HG03025 (cell line): ENCODE data around the gene SIM2.

Source experiments
- ATAC-seq: cut with Tn5 transposase; IDR thresholded peaks from one replicate; pipeline ENCODE4 v1.9.1; 2021; ENCODE audit warnings: mild to moderate bottlenecking, moderate library complexity; ENCODE audit not compliant: unreplicated experiment, low FRiP score

The SIM2 gene

DNA sequence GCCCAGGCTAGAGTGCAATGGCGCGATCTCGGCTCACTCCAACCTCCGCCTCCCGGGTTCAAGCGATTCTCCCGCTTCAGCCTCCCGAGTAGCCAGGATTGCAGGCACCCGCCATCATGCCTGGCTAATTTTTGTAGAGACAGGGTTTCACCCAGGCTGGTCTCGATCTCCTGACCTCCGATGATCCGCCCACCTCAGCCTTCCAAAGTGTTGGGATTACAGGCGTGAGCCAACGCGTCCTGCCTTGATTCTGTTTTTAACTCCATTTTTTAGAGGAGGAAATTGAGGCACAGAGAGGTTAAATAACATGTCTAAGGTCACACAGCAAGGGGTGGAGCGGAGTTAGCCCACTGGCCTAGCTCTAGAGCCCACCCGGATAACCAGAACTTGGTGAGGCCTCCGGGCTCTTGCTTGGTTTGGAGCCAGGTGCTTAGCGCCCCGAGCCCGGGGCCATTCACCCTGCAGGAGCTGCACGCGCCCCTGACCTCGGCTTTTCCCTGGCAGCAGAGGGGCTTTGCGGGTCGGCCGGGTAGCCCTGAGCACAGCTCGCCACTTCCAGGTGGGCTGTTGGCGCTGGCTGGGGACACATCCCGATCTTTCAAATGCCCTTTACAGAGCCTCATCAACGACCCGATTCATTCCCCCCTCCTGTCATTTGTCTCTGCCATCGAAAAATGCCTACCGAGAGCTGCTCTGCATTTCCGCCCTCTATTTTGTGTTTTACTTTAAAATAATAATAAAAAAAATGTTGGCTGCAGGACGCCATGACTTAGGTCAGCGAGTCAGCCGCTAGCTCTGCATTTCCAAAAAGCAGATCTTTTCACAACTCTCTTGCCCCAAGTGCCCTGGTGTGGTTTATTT lies 11.2 kb downstream of the SIM2 start:
- no peak for ATAC-seq

DNA sequence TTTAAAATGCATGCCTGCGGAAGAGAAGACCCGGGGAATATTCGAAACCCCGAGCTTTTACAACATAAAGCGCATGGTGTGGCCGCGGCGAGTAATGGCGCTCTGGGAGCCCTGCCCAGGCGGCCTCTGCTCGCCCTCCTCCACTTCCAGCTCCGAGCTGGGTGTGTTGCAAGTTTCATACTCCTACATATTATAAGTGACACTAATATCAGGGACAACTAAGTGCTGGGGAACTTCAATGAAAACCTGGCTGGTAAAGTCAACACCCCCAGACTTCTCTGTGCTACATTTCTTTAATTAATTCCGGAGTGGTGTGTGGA lies 11.8 kb downstream of the SIM2 start:
- no peak for ATAC-seq

DNA sequence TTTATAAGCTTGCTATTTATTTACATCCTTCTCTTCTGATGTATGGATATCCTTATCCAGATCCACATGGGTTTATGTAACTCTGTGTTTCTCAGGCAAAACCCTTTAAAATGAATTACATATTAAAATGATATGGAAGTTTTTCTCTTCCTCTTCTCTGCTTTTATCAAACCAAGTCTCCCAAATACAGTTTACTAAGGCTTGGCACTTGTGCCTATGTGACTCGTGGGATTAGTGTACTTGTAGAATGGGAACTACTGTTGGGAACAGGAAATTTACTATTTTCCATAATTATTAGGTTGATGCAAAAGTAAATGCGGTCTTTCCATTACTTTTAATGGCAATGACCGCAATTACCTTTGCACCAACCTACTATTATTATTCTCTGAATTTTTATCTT lies 14.8 kb downstream of the SIM2 start:
- ATAC-seq = no peak

DNA sequence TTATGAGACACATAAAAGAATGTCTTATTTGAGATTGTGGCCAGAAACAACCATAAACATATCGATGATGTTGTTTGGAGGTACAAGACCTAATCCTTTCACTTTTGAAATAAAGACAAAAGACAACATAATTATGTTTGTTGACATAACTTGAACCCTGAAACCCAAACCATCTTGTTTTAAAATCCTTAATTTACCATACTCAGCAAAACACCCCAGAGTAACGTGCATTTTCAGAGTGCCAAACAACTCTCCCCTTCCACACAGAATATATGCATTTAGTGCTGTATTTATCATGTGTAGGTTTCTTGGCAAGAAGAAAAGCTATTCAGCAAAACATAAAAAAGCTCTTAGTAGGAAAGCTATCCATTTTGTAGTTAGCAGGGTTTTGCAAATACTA lies 17.5 kb downstream of the SIM2 start:
- ATAC-seq = no peak

DNA sequence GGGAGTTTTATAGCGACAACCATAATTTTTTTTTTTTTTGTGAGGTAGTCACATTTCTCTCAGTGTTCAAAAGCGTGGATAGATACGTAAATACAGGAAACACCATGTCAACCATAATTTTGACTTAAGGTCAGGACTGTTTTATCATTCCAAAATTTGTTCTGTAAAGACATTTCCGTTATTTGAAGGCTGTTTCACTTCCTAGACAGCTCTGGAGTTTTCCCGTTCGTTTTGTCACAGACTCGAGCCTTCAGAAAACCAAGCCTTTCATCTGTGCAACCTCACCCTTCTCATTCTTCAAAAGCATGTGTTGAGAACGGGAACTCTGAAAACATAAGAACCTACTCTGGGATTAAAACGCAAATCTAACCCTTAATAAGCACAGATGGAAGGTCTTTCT lies 17.9 kb downstream of the SIM2 start:
- no peak for ATAC-seq

DNA sequence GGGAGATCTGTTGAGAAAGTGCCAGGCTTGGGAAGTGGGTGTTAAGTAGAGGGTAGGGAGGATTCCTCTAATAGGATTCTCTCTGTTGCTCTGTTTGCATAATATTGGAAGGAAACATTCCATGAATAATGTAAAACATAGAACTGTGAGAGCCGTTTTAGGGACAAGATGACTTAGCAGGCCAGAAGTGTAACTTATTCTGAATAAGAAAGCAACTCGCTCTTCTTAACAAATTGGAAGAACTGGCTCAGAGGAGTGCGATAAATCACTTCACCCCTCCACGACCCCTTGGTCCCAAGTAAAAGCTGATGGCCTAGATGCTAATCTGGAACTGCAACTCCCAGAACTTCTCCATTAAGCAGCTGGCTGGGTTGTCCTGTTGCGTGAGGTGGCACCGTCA lies 19.1 kb downstream of the SIM2 start:
- ATAC-seq = no peak

DNA sequence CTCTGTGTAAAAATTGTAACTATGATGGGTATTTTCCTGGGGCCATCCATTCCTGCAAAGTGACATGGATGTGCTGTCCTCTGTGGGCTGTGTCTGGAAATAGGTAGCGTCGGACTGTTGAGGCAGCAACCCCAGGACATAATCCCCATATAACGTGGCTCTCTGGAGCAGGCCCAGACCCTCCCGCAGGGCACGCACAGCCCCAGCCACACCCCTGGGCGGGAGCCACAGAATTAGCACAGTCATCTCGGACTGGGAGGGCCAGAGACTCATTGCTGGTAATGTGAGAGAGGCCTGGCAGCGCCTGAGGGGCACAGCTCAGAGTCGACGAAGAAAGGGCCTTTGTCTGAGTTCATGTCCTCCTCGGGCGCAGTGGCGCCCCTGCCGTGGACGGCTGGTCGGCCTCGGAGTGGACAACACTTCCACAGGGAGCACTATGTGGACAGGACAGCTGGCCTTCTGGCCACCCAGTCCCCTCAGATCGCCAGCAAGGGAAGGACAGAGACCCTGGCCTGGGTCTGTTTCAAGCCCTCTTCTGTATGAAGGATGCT lies 20.1 kb downstream of the SIM2 start:
- ATAC-seq = no peak

DNA sequence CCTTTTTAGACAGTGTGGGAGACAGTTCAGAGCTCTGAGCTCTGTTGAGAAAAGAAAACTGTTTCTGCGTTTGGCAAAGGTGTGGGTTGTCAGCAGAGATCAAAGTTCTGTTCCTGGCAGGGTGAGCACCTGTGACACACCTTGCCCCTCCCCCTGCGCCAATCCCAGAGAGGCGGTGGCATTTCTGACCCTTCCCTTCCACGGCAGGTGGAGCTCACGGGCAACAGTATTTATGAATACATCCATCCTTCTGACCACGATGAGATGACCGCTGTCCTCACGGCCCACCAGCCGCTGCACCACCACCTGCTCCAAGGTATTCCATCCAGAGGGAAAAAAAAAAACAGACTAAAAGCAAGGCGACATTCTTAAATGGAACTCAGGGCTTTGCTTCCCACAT lies 20.7 kb downstream of the SIM2 start:
- ATAC-seq = no peak

DNA sequence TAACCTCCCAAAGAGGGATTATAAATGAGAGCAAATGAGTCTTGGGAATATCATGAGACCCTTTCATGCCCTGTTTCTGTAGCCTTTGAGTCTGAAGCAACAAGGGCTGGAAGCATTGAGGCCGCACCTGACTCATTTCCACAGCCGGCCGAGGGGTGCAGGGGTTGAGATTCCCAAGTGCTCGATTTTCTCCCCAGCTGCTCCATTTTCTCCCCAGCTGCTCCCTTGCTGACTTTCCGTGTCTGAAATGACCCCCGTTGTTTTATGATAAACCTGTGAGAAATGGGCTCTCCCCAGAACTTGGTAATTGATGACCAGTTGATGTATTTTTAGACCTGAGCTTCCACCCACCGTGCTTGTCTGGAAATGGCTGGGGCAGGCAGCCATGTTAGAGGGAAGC lies 22.9 kb downstream of the SIM2 start:
- no peak for ATAC-seq

DNA sequence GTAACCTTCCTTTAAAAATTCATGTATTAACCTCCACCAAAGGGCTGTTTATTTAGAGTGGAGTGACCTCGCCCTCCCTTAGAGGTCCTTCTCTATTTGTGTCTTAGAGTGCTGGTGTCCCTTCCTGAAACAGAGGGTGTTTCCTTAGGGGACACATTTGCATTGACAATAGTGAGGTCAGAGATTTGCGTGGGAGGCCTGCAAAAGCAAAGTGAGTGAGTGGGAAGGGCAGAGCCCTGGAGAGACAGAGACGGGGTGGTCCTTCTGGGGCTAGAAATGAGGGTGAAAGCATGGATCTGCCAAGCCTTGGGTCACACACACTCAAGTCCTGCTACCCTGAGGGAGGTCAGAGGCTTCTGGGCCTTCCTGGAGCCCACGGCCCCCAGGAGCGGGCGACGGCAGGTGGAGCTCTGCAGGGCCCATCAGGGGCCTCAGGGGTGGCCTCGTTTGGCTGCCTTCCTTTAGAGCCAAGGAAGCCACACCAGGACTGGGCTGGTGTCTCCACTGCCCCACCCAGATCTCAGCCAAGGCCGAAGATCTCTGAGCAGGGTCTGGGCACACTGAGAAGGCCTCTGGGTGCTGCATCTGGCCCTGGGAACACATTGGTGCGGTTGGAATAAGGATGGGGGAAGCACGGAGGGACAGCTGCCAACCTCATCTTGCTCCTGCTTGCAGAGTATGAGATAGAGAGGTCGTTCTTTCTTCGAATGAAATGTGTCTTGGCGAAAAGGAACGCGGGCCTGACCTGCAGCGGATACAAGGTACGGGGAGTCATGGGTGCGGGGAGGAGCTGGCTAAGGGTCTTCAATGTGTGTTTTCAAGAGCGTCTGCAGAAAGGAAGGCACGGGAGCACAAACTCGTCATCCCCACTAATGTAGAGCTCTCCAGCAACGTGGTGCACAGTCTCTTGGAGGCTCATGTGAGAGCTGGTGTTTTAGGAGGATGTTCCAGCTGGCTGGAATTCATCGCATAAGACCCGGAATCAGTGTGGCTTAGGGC lies 23.8 kb downstream of the SIM2 start:
- no peak for ATAC-seq

DNA sequence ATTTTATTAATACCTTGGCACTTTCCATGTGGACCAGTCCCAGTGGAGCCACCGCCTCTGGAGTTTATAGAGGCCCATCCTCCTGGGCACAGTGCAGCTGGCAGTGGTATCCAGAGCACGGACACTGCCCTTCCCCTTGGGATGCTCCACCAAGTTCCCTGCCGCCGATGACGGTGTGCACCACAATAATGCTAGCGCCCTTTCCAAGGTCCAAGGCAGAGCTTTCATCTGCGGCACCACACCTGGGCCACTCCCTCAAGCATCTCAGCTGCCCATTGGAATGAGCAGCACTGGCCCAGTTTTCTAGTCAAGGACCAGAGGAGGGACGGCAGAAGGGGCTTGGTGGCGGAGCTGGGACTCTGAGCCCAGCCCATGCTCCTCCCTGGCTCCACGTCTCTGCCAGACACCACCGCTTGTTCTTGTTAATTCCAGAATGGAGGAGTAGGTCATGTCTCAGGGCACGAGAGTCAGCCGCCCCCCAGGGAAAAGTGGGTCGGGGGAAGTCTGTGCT lies 24.5 kb downstream of the SIM2 start:
- no peak for ATAC-seq

DNA sequence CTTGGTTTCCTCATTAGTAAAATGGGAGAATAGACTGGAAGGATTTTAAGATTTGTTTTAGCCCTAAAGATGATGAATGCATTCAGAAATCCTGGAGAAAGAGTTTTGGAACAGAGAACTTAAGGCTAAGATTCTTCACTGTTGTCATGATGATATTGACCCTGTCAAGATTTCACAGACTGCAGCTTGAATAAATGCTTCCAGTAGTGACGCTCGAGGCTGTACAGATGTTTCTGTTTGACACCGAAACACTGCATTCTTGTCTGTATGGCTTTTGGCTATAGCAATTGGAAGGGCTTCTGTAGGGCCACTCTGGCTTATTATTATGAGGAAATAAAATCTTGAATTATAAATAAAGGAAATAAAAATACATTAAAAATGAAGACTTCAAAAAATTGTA lies 25.7 kb downstream of the SIM2 start:
- ATAC-seq = no peak

DNA sequence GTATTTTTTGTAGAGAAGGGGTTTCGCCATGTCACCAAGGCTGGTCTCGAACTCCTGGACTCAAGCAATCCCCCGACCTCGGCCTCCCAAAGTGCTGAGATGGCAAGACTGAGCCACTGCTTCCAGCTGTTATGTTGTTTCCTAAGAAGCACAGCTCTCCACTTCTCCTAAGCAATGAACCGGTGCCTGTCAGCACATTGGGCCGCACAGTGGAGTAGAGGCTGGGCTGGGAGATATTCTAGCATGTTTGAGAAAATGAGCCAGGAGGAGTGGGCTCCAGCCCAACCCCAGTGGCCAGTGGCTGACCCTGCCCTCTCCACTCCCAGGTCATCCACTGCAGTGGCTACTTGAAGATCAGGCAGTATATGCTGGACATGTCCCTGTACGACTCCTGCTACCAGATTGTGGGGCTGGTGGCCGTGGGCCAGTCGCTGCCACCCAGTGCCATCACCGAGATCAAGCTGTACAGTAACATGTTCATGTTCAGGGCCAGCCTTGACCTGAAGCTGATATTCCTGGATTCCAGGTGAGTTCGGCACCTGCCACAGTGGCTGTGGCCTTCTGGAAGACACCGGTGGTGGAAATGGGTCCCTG lies 27.0 kb downstream of the SIM2 start:
- ATAC-seq = no peak

DNA sequence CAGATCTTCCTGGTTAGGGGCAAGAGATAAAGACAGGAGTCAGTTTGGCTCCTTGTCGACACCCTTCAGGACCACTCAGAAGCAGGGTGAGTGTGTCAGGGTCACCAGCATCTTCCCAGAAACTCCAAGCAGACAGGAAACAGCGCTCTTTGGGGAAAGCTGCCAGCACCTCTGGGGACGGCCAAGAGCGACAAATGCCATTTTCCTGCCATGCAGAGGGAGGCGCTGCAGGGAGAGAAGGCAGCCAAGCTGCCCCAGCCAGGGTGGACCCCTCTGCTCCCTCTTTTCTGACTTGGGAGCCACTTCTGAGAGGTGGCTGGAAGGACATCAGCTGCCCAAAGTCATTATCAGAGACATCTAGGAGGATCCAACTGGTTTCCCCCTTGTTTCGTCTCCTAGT lies 29.0 kb downstream of the SIM2 start:
- ATAC-seq = no peak

DNA sequence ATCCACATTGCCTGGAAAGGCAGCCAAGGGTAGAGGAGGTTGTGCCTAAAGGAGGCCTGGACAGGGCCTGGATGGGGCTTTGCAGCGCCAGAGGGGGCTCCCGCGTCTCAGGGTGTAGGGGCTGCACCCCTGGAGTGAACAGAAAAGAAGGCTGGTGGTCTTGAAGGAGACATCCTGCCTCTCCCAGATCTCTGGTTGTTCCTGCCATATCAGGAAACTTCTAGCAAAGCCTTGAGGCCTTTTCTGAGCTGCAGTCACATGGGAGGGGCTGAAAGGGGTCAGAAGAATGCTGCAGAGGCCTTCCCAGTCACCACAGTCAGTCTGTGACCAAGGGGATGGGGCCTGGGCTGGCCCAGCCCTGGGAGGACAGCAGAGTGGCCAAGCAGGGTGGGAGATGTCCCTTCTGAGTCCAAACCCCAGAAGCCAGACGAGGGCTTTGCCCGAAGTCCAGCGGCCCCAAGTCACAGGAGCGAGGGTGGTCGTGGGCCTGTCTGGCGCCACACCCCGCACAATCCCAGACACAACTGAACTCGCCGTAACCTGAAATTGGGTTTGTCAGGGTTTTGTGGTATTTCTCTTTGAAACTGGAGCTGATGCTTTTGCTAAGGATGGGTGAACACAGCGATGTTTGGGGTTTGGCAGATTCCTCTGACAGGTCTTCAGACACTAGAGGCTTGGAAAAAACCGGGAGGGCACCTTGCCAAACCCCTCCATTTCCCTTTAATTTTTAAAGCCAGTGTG lies 29.6 kb downstream of the SIM2 start:
- no peak for ATAC-seq

DNA sequence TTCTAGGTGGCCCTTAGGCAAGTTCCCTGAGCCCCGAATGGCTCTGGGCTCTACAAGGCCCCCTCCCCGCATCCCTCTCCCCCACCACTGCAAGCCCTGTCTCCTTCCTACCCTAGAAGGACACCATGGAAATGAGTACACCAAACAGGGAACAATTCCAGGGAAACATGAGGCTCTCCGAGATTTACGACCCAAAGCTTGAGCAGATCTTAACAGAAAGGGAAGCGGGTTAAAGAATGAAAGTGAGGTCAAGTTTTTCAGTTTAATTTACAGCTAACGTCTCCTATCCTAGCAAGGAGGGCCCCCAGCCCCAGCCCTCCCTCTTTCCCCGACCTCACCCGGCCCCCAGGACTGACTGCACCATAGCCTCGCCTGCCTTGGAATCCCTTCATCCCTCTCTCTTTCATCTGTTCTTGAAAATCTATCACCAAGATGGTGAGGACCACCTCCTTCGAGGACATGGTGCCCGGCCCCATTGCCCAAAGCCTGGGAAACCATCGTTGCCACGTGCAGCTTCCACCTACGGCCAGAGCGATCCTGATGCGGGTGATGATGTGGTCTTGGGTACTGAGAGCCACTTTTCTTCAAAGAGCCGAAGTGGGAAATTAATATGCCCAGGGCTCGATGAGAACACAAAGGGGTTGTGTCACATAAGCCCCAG lies 30.5 kb downstream of the SIM2 start:
- ATAC-seq = no peak

DNA sequence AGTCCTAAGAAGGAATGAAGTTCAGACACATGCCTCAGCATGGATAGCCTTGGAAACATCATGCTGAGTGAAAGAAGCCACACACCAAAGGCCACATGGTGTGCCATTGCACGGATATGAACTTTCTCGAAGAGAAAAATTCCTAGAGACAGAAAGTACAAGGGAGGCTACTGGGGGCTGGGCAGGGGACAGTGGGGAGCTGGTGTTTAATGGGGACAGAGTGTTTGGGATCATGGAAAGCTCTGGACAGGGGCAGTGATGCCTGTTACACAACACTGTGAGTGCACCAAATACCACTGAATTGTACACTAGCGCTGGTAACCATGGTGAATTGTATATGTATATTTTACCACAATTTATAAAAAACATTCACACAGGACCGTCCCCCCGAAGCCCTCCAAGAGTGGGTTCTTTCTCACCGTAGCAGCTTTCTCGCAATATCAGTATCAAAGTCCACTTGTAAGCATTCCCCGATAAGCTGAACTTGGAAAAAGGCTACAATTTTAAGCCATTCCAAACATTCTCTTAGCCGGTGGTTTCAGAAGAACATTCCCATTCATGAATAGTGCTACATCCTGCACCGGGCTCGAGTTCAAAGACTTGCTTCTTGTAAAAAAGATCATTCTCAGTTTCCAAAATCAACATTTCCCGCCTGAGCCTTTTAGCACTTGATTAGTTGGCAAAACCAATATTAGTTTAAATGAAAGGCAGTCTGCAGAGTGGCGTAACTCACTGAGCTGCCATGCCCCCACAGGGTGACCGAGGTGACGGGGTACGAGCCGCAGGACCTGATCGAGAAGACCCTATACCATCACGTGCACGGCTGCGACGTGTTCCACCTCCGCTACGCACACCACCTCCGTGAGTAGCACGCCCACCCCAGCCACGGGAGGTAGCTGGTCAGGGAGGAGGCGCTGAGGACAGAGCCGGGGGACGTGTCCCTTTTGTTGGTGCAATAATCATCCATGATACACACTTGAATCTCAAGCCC lies 31.7 kb downstream of the SIM2 start:
- ATAC-seq = no peak

DNA sequence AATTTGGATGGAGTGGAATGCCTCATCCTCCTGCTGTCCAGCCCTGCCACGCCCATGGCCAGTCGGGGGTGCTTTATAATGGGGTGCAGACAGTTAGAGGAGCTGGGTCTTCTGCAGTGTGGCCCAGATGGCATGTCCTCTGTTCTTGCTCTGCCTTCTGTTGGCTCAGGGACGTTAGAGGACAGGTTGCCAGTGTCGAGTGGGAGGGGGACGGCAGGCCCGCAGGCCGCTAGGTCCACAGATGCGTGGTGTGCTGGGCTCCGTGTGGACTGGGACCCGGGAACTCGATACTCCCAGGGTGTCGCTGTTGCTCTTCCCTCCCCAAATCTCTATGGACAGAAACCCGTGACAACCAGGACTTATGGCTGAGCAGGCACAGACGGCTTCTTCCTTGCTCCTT lies 33.3 kb downstream of the SIM2 start:
- no peak for ATAC-seq
